GM19240 (cell line): ENCODE results near the gene MYOCOS.
A peak's percentile ranks its signal among the peaks of the same experiment; 100 is the strongest.
"Not testable (repeated sequence)": the region's sequence is repeated elsewhere in the genome, so short reads cannot be mapped to it uniquely, and the experiment has no call there.

Source experiments
- DNase-seq: peaks from one replicate; pipeline ENCODE4 v3.0.0; 2011; ENCODE audit warnings: low spot score; ENCODE audit not compliant: insufficient read length

MYOCOS gene

DNA sequence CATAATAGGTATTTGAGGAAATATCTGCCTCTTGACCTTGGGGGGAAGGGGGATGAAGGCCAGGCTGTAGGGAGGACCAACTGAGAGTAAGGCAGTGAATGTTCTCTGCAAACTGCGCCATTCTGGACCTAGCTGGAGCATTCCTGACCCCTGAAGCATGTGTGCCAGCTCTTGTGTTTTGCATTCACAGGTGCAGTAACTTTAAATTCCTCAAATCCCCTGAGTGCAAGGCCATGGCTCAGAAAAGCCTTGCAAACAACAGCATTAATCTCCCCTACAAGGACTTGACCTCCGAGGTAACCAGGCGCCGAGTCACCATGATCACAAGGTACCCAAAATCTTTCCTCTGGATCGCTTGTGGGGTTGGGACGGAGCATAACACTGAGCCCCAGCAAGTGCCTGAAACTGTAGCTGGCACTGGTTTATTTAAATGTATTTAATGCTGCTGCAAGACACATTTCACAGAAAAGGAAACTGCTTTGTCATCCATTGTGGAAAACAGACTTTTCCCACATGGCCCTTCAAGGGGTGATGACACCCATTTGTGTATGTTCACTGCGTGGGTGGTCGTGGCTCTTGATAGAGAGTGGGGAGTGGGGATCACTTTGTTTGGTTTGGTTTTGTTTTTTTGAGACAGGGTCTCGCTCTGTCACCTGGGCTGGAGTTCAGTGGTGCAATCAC is 1.7 kb downstream of the MYOCOS start:
- no peak for DNase-seq

DNA sequence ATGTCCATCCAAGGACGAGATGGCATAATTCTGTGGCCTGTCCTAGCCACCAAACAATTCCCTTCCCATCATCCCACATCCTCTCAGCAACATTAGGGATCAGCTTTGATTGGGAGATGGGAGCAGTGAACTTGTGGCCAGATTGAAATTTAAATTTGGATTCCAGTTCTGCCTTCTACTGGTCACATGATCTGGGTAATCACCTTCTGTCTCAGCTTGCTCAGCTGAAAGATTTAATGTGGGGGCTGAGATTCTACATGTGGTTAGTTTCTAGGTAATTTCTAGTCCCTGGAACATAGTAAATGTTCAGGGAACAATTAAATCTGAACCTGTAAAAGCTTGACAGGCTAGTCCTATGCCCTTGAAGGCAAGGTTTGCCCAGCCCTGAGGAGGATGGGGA is 3.2 kb downstream of the MYOCOS start:
- DNase-seq: no peak

- no peak for DNase-seq
Measured at GRCh38 chr1:171627020-171627419, 5.0 kb downstream of the MYOCOS start.

- no peak for DNase-seq
Measured at GRCh38 chr1:171628225-171628624, 6.2 kb downstream of the MYOCOS start.

DNA sequence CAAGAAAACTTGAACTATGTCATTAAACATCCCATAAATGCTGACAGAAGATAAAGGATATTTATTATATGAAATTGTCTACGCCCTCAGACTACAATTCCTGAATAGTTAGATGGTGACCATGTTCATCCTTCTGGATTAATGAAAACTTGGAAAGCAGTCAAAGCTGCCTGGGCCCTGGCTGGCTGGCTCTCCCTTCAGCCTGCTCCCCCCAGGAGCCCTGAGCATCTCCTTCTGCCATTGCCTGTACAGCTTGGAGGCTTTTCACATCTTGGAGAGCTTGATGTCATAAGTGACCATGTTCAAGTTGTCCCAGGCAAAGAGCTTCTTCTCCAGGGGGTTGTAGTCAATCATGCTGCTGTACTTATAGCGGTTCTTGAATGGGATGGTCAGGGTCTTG is 13.6 kb downstream of the MYOCOS start:
- DNase-seq: no peak

DNA sequence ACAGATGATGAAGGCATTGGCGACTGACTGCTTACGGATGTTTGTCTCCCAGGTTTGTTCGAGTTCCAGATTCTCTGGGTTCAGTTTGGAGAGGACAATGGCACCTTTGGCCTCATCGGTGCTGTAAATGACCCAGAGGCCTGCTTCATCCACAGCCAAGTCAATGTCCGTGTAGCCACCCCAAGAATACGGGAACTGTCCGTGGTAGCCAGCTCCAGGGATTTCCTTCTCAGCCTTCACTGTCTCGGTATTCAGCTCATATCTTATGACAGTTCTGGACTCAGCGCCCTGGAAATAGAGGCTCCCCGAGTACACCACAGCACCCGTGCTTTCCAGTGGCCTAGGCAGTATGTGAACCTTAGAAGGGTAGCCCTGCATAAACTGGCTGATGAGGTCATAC is 14.1 kb downstream of the MYOCOS start:
- DNase-seq: no peak

DNA sequence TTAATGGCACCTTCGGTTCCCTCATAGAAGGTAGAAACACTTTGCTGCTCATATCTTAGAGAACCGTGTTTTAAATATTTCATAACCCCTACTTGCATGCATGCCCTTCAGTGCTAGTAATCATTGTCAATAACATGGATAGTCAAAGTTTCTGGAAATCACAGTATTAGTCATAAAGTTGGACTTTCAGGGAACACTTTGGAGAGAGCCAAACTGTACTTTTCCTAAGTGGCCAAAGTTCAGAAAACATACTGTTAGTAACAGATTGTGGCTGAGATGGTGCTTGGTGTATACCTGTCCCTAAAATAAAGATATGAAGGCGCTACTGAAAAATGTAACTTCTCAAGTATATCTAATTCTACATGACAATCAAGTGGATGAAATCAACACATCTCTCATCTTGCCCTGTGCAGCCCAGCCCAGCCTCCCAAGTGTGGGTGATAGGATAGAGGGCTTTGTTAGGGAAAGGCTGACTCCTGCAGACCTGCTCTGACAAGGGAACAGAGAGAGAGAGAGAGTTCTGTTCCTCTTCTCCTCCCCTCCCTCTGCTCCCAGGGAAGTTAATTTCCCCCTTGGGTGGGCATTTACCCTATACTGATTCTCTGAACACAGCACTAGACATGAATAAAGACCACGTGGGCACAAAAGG is 16.0 kb downstream of the MYOCOS start:
- no peak for DNase-seq

DNA sequence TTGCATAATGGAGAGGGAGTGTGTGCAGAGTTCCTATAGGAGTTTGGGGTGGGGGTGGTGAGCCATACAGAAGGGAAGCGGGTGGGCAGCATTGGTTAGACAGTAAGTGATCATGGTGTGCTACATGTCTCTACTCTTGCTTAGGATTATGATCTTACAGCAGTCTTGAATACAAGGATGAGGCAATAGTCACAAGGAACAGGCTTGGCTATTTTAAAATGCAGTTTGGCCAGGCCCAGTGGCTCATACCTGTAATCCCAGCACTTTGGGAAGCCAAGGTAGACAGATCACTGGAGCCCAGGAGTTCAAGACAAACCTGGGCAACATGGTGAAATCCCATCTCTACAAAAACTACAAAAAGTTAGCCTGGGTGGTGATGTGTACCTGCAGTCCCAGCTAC is 18.2 kb downstream of the MYOCOS start:
- DNase-seq: no peak

DNA sequence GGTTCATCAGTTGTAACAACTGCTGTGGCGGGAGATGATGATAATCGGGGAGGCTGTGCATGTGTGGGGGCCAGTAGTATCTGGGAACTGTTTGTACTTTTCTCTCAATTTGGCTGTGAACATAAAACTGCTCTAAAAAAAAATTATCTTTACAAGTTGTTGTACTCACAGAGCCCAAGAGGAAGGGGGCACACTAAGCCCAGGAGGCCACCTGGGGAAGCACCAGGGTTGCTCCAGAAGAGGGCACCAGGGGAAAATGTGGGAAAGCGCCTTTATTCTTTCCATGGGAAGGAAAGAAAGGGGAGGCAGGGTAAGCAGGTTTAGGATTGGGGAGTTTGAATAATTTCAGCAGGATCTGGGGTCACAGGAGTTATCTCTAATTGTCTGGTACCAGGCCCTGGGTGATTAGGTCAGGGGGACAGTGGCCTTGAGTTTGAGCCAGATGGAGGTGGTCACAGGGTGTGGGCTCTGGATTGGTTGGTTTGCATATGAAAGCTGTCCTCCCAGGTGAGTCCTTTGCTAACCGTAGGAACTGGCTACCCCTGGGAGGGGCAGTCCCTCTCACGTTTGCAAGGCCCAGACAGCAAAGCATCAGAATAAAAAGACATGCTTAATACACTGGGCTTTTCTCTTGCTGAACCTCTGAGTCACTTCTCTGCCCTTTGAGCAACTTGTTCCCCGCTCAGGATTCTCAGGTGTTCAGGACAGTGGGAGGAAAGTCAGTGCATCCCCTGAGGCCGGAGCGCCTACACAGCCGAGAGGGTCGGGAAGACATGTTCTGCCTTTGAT is 19.2 kb downstream of the MYOCOS start:
- DNase-seq: no peak

DNA sequence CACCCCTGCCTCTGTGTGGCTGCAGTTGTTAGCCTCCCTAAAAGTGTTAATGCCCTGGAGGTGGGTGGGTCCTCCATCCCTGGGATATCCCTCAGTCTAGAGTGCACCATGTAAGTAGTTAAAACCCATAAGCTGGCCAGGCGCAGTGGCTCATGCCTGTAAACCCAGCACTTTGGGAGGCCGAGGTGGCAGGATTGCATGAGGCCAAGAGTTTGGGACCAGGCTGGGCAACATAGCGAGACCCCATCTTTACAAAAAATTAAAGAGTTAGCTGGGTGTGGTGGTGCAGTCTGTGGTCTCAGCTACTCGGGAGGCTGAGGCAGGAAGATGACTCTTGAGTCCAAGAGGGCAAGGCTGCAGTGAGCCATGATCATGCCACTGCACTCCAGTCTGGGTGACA is 20.2 kb downstream of the MYOCOS start:
- no peak for DNase-seq

- DNase-seq: no peak
Measured at GRCh38 chr1:171643156-171643555, 21.1 kb downstream of the MYOCOS start.

DNA sequence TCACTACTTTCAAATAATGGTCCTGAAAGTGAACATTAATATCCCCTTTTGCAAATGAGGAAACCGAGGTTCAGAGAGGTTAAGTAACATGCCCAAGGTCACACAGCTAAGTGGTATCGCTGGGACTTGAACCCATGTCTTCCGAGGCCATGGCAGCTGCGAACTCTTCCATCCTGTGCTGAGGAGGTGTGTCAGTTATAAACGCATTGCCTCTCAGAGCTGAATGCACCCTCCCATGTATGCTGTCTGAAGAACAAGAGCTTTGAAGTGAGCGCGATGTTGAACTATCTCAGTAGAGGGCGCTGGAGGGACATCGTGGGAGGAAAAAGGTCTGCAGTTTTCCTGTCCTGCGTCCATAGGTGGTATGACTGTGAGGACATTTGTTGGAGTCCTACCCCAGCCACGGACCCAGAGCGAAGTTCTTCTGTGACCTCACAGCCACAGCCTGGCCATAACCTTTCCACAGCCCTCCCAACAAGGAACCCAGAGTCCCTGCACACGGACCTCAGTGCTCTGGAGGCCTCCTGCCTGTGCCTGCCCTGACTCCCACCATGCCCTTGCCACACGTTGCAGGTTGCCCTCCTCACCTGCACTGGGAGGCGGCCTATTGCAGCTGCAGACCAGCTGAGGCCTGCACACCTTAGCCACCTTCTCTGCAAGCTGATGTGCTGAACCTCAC is 22.9 kb downstream of the MYOCOS start:
- DNase-seq: peak; percentile 27

GRCh38 chr1:171645553-171646248 is 23.7 kb downstream of the MYOCOS start:
- no peak for DNase-seq

GRCh38 chr1:171646249-171646560 is 24.2 kb downstream of the MYOCOS start:
- DNase-seq: no peak

GRCh38 chr1:171652234-171652822 is 30.3 kb downstream of the MYOCOS start, which contains the start of gene MYOC:
Gene MYOC, minus strand, starts transcription at chr1:171652688. Its CDS starts 77 bp downstream, at chr1:171652611.
- no peak for DNase-seq

DNA sequence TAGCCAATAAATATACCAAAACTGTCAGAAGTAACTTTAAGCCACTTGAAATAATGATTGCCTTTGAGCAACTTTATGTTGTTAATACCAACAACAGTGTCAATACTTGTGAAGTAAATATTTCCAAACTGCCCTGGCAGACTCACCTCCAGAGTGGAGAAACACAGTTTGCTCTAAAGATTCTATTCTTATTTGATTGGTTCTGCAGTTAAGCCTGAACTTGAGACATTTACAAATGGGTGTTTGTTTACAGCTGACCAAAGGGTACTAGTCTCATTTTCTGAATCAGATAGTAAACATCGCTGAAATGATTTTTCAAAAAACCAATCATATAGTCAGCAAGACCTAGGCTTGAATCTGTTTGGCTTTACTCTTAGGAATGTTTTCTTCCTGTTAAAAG is 31.8 kb downstream of the MYOCOS start:
- DNase-seq: no peak

DNA sequence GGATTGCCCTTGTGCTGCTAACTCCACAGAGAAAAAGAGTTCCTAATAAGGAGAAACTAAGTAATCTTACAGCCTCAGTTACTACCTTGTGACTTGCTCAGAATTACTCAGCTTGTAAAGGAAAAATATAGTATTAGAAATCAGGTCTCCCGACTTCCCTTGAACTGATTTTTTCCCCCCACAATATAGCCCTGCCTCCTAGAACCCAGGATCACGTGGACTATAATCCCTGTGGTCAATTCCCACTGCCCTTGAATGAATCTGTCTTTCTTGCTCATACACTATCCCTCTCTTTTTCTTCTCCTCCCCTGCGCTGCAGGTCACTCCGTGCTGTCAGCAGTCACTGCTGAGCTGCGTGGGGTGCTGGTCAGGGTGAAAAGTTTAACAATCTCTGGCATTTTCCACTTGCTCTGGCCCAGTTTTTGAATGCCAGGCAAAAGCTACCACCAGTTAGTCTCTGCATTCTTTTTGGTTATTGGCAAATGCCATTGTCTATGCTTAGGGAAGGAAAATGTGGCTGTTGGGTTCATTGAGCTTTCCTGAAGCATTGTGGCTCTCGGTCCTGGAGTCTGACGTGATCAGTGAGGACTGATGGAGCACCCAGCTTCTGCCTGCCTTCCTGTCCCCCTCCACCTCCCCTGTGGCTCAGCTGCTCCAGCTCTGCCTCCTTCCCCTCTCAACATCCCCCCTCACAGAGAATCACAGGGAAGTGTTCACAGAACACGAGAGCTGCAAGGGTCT is 32.3 kb downstream of the MYOCOS start:
- DNase-seq: no peak

DNA sequence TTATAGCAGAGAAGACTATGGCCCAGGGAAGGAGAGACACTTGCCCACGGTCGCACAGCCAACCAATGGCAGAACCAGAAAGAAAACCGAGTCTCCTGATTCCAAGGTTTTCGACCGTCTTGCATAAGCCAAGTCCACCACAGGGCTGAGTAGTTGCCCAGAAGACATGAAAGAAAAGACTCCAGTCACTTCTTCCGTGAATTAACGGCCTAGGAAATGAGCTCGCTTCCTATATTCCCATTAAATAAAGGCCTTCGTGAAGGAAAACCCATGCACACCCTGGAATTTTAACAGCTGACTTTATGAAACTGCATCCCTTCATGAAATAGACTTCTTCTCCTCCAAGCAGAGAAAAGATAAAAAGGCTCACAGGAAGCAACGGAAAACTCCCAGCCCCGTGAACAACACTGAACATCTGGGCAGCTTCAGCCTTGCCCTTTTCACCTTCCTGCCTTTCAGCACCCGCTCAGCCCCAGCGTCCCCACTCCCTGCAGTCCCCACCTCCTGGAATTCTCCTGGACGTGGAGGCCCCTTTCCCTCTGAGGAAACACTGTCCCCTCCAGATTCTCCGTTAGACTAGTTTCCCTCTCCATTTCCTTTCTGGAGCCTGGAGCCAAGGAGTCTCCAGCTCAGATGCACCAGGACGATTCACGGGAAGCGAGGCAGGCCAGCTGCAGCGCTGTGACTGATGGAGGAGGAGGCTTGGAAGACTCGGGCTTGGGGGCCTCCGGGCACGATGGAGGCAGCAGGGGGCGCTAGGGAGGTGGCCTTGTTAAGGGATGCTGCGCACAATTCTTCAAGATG is 33.1 kb downstream of the MYOCOS start:
- DNase-seq: peak; percentile 53

DNA sequence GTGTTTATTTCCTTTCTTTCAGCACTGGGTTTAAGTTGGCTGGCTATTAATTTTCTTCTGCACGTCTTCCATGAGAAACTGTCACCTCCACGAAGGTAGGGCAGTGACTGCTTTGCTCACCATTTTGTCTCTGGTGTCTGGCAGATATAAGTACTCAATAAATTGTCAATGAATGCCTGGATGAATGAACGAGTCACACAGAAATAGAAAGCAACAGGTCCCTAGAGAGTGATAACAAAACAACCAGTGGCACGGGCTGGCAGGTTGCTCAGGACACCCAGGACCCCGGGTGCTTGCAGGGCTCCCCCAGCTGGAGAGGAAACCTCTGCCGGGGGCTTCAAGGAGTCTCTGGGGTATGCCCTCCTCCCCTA is 33.7 kb downstream of the MYOCOS start:
- no peak for DNase-seq

DNA sequence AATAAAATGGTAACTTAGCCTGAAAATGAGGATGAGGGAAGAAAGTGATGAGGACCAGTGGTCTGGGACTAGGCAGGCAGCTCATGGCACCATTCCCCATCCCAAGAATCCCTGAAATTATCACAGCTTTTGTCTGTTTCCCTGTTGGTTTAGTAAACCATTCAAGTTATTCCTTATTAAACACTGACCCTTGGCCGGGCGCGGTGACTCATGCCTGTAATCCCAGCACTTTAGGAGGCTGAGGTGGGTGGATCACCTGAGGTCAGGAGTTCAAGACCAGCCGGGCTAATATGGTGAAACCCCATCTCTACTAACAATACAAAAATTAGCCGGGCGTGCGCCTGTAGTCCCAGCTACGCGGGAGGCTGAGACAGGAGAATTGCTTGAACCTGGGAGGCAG is 34.2 kb downstream of the MYOCOS start:
- not testable (repeated sequence) for DNase-seq
